GM23338 (cell line): ENCODE data around the gene EXOC3L4.
"Not testable (repeated sequence)": the region's sequence is repeated elsewhere in the genome, so short reads cannot be mapped to it uniquely, and the experiment has no call there.

ENCODE experiments used
- EZH2 ChIP-seq: fragments of 200-600 bp; sonication (generic); IDR thresholded peaks from one replicate; pipeline ENCODE4 v1.8.0; 2017; ENCODE audit warnings: antibody characterized with exemption, mild to moderate bottlenecking, low read depth; ENCODE audit not compliant: unreplicated experiment
- EZH2phosphoT487 ChIP-seq: fragments of 200-600 bp; sonication (generic); IDR thresholded peaks from one replicate; pipeline ENCODE4 v1.8.1; 2018; ENCODE audit warnings: antibody characterized with exemption; ENCODE audit not compliant: unreplicated experiment
- POLR2AphosphoS5 ChIP-seq: IDR thresholded peaks from 2 replicates; pipeline ENCODE4 v1.6.1; 2016; ENCODE audit warnings: antibody characterized with exemption, low read depth
- ZNF114 ChIP-seq: fragments of 250-450 bp; sonication (Bioruptor Pico); IDR thresholded peaks from 2 replicates; pipeline ENCODE4 v1.5.0; 2020; ENCODE audit warnings: mild to moderate bottlenecking, moderate library complexity
- TF ChIP-seq, protein P1 (sequence below), 2 experiments: fragments of 200-600 bp in 1 of 2; sonication (generic) in 1 of 2; conservative IDR thresholded peaks; 2 replicates each; pipeline versions ENCODE4 v1.5.1 to v1.6.1; 2016 to 2017; ENCODE audit warnings: antibody characterized with exemption in 2 of 2, low read depth in 2 of 2, mild to moderate bottlenecking in 2 of 2, moderate library complexity in 1 of 2

DNA sequence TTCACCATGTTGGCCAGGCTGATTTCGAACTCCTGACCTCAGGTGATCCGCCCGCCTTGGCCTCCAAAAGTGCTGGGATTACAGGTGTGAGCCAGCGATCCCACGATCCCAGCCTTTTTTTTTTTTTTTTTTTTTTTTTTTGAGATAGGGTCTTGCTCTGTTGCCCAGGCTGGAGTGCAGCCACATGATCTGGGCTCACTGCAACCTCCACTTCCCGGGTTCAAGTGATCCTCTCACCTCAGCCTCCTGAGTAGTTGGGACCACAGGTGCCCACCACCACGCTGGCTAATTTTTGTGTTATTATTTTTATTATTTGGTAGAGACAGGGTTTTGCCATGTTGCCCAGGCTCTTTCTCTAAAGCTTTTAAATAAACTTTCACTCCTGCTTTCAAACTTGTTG lies 23.0 kb downstream of the EXOC3L4 start:
- TF ChIP-seq, protein P1, sequence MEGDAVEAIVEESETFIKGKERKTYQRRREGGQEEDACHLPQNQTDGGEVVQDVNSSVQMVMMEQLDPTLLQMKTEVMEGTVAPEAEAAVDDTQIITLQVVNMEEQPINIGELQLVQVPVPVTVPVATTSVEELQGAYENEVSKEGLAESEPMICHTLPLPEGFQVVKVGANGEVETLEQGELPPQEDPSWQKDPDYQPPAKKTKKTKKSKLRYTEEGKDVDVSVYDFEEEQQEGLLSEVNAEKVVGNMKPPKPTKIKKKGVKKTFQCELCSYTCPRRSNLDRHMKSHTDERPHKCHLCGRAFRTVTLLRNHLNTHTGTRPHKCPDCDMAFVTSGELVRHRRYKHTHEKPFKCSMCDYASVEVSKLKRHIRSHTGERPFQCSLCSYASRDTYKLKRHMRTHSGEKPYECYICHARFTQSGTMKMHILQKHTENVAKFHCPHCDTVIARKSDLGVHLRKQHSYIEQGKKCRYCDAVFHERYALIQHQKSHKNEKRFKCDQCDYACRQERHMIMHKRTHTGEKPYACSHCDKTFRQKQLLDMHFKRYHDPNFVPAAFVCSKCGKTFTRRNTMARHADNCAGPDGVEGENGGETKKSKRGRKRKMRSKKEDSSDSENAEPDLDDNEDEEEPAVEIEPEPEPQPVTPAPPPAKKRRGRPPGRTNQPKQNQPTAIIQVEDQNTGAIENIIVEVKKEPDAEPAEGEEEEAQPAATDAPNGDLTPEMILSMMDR (conservative IDR thresholded peaks at IDR 0.05; ENCODE audit: low read depth in 2 of 2) = not testable (repeated sequence)
- TF ChIP-seq EZH2, ZNF114, EZH2phosphoT487, POLR2AphosphoS5: not testable (repeated sequence)
